ENCODE results near the gene MOV10.

- TF ChIP-seq POLR2AphosphoS5 (IDR thresholded peaks at IDR 0.05) (no peak), CTCF (IDR thresholded peaks at IDR 0.05) (no peak), POLR2A (IDR thresholded peaks at IDR 0.05) (no peak)
Measured at GRCh38 chr1:112672842-112673241, 1.6 kb upstream of the MOV10 start.

Data from stomach (tissue), 4 donors.